ENCODE data around the gene TTC23.
A peak's percentile ranks its signal among the peaks of the same experiment; 100 is the strongest.

DNA sequence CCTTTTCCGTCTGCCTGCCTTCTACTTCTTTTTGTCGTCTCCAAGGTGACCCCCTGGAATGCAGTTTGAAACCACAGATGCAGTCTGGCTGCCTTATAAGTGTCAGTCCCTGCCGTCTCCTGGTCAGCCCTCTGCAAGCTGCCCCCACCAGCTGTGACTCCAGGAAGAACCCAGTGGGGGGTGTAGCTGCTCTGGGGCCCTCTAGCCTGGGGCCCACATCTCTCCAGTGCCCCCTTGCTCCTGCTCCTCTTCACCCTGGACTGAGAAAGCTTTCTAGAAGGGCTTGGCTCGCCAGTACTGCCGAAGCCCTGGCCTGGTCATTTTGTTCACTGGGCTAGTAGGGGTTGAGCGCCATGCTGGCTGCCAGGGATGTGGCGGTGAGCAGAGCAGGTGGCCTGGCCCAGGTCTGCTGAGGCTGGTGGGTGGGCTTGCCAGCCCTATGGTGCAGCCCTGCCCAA, 123.2 kb downstream of the TTC23 start:
- TF ChIP-seq POLR2A (IDR thresholded peaks at IDR 0.05) (no peak), CTCF (IDR thresholded peaks at IDR 0.05) (no peak), POLR2AphosphoS5 (IDR thresholded peaks at IDR 0.05) (peak in 2 of 4 donors; percentile 25 to 57)
